ENCODE results near the gene POLE4.
A peak's percentile ranks its signal among the peaks of the same experiment; 100 is the strongest.

Gene POLE4

DNA sequence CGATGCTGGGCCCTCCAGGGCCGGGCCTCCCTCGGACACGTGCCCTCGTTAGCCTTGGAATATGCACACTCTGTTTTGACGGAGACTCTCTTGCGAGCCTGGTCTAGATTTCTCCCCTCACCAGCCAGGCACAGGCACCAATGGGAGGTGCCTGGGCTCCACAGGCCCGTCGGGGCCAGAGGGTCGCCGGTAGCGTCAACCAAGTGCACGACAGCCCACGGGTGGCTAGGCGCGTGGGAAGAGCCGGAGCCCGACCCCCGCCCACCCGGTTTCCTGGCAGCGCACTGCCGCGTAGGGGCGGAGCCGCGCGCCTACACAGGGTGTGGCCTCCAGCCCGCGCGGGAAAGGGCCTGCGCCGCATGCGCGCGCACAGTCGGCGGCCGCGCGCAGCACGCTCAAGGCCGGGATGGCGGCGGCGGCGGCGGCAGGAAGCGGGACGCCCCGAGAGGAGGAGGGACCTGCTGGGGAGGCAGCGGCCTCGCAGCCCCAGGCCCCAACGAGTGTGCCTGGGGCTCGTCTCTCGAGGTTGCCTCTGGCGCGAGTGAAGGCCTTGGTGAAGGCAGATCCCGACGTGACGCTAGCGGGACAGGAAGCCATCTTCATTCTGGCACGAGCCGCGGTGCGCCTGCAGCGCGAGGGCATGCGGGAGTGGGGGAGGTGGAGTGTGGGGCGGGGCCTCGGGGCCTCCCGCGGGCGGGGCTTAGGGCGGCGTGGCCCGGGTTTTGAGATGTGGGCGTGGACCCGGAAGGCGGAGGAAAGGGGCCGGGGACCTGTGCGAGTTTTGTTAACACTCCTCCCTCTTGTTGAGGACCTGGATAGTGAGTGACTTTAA, at the start of gene POLE4:
TSS of gene POLE4 (plus strand) at position 370 of the 832 bp plus-strand sequence. CDS start at position 407, 37 bp downstream.
- DNase-seq = peak; percentile 92

- no peak for DNase-seq
These were observed 49.5 kb upstream of the POLE4 start for GRCh38 chr2:74908748-74909444.

DNA sequence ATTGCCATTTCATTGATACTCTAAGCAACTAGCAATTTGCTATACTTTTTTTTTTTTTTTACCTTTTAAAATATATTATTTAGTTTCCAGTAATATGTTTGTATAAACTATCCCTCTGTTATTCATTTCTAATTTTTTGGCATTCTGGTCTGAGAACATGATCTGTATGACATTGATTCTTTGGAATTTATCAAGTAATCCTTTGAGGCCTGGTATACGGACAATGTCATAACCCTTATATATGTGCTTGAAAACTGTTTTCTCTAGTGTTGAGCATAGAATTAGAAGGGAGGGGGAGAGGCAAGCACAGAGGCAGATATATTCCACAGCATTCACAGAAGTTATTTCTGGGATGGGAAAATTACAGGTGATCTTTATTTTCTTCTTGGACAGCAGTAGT, 48.2 kb upstream of the POLE4 start:
- DNase-seq = no peak

GRCh38 chr2:74911061-74911460, 47.4 kb upstream of the POLE4 start:
- DNase-seq = no peak

DNA sequence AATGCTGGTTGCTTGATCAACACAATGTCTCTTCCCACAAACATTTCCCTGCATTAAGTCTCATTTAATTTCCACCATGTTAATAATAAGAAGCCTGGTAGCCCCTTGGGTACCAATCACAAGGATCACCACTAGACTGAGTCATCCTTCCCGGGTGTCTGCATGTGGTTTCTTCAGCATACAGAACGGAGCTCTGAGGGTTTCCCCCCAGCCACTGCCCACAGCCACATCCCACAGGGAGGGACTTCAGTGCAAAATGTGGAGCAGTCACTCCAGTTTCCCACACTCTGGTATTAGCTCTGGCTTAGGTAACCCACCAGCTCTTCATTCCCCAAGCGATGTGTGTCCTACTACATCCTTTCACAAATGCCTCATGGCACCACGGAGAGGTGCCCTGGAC, 42.7 kb upstream of the POLE4 start:
- peak; percentile 4 for DNase-seq

- no peak for DNase-seq
These were observed 42.0 kb upstream of the POLE4 start for GRCh38 chr2:74916394-74916793.

DNA sequence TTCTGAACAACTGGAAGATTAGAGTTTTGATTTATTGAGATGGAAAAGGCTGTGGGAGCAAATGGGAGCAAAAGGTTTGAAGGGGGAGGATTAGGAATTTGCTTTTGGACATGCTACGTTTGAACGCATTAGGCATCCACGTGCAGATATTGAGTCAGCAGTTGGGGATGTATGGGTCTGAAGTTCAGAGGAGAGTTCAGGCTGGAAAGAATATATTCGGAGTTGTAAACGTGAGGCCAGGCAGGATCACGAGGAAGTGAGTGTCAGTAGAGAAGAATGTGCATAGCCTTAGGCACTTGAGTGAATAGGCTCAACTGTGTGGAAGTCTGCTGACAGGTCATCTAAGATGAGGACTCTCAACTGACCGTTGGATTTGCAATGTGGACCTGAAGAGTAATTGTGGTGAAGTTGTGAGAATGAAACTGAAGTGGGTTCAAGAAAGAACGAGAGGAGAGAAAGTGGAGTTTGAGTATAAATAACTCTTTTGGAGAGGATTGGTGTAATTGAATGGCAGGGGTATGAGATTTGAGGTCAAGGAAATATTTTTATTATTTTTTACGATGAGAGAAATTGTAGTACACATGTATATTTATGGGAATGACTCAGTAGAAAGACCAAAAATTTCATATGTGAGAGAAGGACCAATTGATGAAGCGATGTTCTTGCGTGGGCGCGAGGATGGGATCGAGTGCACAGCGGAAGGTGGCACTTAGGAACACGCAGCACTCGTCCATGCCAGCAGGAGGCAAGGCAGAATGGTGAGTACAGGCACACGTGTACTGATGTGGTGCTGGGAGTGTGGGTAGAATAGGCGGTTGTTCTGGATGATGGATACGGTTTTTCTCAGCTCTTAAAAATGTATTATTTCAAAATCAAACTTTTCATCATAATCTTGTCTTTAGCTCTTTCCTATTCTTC, 40.5 kb upstream of the POLE4 start:
- DNase-seq = no peak

DNA sequence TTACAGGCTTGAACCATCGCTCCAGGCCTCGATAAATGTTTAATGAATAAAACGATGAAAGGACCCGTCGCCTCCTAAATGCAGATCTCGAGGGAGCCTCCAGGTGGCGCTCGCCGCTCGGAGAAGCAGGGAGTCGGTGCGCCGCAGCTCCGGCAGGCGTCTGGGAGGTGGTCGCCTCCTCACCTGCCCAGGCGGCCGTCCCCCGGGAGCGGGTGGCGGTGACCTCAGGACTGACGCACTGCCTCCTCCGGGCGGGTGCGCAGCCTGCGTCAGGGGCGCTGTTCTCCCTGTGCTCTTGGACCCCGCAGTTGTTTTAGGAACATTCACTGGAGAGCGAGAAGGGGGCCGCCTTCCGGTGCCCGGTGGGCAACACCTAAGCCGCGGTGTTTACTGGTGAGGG, 38.6 kb upstream of the POLE4 start:
- DNase-seq = peak; percentile 72

- no peak for DNase-seq
These were observed 37.2 kb upstream of the POLE4 start for GRCh38 chr2:74921236-74921736.

DNA sequence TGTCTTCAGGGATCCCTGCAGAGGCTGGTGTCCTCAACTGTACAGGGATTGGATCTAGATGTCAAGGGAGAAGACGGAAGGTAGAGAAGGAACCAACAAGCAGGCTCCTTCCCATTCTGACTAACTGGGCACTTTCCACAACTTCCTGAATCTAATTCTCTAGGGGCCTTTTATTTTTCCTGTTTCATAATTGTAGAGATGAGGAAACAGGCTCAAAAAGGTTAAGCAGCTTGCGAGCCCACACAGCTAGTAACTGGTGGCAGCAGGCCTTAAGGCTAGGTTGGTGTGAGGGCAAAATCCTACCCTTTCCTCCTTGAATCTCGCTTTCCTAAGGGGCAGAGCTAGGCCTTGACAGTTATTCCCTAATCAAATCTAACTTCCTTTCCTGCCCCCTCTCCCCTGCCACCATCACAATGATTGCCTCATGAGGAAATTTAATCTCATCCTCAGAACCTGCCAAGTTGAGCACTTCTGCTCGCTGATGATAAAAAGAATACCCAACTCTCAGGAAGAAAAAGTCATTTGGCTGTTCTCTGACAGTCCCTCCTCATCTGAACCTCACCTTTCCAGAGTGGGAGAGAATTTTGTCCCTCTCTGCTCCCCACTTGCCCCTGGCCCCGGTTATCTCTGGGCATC, 35.7 kb upstream of the POLE4 start:
- DNase-seq = no peak

DNA sequence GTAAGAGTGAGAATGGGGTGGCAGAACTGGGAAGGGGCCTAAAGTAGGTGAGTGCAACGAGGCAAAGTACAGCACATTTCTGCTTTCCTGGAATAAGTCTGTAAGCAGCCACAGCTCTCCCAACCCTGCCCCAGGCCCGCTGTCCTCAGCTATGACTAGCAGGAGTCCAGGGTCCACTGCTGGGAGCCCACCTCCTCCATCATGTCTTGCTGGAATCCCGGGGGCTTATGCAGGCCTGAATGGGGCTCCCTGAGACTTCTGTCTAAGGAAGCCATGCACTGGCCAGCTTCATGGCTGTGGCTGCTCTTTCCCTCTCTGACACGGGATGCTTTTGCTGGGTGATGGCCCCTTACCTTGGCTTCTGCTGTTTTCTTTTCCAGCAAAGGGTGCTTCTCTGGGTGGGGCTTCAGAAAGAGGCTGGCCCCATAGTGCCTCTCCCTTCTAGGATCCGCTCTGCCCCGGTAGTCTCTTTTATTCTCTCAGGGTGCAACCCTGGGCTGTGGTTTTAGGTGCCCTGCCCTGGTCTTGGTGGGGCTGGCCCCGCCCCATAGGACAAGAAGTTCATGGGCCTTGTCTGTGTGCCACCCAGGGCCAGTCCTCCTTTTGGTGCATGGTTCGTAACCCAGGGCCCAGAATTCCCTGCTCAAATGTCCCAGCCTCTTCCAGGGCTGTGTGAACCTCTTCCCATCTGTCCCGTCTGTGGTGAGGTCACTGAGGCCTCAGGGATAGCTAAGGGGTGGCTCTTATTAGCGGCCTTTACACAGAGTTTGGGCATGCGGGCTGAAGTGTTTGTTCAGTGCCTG, 33.8 kb upstream of the POLE4 start:
- DNase-seq = no peak

DNA sequence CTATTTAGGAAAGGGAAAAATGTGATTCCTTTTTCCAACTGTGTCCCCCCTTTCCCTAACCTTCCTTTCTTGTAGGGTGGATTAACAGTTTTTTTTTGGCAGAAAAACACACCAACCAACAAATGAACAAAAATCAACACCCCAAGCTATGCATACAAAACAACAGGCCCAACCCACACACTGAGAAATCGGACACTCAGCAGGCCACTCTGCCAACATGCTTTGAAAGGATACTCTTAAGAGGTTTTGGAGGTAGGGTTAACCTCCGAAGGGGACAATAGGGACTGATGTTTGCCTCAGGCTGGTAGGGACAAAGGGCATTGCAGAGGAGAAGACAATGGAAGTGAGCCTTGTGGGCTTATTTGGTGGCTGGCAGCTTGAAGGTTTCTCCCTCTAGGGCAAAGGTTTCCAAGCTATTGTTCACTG, 33.1 kb upstream of the POLE4 start:
- no peak for DNase-seq

DNA sequence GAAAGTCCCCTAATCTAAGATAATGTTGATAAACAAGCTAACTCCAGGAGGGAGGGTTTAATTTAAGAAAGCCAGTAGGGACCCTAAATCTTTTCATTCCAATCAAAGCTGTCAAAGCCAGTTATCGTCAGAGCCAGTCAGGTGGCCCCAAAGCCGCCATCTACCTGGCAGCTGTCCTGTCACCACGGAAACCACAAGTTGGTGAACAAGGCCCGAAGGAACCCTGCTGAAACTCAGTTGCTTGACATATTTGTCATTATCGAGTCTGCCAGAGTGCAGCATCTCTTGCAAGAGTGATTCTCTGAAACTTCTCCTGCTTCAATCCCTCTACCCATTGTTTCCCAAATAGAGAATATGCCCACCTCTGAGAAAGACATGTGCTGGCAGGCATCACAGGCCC, 30.8 kb upstream of the POLE4 start:
- DNase-seq = no peak

- no peak for DNase-seq
These were observed 27.5 kb upstream of the POLE4 start for GRCh38 chr2:74930811-74931486.

DNA sequence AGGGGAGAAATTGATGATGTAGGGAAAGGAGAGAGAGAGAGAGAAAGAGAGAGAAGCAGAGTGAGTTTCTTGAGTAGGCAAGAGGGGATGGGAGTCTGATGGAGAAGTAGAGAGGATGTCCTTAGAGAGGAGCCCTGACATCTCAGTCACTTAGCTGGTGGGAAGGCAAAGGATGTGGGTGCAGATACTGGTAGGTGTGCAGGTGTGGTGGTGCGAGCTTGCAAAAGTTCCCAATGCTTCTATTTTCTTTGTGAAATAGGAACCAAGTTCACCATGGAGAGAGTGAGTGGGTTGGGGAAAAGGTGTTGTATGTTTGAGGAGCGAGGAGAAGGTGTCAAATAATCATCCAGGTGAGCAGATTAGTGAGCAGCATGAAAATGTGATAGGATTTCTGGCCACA, 26.5 kb upstream of the POLE4 start:
- DNase-seq = no peak

DNA sequence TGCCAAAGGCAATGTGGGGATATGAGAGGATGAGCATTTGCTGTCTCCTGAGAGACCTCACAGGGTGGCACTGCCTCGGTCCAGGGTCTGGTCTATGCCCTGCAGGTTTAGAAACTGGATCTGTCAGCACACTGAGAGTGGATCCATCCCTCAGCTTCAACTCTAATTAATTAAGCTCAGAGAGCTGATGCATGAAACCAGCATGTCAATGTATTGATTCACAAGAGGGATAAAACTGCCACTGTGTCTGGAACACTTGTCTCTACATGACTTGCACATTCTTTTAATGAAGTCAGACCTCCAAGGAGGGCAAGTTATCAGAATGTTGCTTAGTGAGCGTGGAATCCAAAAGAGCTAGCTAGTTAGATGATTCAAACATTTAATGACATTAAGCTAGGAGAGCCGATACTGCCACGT, 22.5 kb upstream of the POLE4 start:
- DNase-seq = no peak

GRCh38 chr2:74937221-74937880, 21.1 kb upstream of the POLE4 start:
- DNase-seq = no peak

- no peak for DNase-seq
These were observed 20.2 kb upstream of the POLE4 start for GRCh38 chr2:74938264-74938663.

- no peak for DNase-seq
These were observed 18.3 kb upstream of the POLE4 start for GRCh38 chr2:74939919-74940812.

All from activated naive CD4-positive, alpha-beta T cell treated with Interleukin-2 at 50 U/mL for 16 hours (primary cell).